Activated T-cell treated with anti-CD3 and anti-CD28 coated beads, Interleukin-2, amount 50 U/mL, for 1 hour (primary cell): ENCODE data around the gene TTC39C.

Experiments used
- DNase-seq: peaks from one replicate; pipeline ENCODE4 v3.0.0-alpha.2; 2020

TTC39C gene

DNA sequence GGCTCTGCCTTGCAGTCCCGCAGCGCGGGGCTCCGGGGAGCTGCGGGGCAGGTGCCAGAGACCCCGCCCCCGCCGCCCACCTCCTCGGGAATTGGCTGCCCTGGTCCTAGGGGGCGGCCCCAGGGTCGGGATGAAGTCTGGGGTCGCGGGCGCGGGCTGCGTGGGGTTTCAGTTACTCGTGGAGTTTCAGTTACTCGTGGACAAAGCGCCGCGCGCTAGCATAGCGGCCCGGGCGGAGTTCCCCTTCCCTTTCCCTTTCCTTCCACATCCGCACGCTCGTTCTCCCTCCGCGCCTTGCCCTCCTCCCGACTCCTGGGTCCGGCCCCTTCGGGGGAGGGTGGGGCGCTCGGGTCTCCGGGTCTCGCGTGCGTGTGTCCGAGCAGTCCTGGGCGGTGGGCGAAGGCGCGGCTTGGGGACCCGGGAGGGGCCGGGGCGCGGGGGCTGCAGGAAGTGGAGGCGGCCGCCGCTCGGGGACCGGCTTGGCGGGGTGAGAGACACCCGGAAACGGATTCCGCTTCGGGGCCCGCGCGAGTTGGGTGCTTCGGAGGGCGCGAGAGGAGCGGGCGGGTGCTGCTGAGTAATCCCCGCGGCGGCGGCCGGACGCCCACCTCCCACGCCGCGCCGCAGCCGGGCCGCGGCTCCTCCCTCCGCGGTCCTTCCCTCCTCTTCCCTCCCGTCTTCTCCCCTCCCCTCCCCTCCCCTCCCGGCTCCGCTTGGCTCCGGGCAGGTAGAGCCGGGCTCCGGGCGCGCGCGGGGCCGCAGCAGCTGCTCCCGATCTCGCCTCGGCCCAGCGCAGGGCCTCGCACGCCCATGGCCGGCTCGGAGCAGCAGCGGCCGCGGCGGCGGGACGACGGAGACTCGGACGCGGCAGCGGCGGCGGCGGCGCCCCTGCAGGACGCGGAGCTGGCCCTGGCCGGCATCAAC lies at the start of gene TTC39C:
TSS of gene TTC39C (plus strand) at position 693 of the 924 bp plus-strand sequence. CDS start at position 811, 118 bp downstream.
- peak; percentile 83 for DNase-seq

DNA sequence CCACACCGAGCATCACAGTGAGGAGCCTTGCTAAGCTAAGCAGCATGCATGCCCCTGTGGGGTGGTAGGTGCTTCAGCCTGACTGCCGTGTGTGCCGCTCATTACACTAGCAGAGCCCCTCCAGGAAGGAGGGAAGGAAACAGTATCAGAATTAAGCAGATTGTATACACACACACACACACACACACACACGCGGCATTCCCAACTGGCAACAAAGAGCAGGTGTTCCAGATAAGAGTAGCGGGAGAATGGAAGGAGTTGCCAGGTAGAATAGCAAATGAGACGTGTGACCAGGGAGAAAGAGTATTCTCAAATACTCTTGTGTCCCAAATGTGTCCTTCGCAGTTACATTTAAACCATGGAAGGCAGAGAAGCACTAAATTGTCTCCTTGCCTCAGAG lies 47.6 kb upstream of the TTC39C start:
- no peak for DNase-seq

GRCh38 chr18:23967321-23968089 lies 47.0 kb upstream of the TTC39C start:
- DNase-seq = peak; percentile 33

DNA sequence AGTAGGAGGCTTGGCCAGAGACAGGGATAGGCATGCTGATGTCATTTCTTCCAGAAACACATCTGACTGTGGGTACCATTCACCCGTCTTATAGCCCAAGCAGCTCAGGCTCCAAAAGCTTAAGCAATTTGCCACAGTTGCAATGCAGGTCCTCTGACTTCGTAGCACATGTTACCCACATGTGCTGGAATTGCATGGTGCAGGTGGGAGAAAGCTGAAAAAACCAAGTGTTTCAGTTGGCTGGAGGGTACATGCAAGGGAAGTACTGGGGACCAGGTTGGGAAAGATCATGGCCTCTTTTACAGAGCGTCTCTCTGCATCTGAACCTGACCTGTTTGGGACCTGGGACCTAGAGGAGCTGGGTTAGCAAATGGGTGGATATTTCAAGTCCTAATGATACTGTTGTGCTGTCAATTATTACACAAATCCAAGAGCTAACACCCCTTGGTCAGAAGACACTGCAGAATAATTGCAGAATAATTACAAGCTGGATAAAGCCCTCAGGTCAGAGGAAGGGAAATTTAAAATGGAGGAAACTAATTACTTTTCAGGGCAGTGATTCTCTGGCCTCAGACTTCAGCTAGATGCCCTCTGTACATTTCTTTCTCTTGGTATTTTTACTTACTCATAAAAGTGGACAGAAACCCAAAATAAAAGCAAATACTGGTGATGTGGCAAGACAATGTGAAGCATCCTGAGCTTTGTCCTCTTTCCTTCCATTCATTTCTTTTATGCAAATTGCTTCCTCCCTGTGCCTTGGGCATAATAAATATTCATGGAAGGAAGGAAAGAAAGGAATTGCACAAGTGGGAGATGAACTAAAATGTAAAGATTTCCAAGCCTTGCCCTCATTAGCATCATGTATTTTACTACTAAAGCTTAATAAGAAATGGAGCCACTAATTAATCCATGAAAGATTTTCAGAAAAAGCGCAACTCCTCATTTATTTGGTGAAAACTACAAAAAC lies 45.6 kb upstream of the TTC39C start:
- DNase-seq = no peak

GRCh38 chr18:23969664-23970063 lies 44.9 kb upstream of the TTC39C start:
- no peak for DNase-seq

GRCh38 chr18:23970161-23971096 lies 44.1 kb upstream of the TTC39C start:
- peak; percentile 64 for DNase-seq

DNA sequence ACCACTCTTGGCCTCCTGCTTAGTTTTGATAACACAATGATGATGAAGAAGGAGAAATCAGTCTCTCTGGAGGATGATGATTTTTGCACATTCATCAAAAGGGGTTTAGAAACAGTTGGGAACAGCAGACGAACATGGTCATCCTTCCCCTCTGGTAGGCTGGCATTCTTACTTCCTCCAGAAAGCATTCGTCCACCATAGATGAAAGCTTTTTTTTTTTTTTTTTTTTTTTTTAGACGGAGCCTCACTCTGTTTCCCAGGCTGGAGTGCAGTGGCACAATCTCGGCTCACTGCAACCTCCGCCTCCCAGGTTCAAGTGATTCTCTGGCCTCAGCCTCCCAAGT lies 43.5 kb upstream of the TTC39C start:
- no peak for DNase-seq

DNA sequence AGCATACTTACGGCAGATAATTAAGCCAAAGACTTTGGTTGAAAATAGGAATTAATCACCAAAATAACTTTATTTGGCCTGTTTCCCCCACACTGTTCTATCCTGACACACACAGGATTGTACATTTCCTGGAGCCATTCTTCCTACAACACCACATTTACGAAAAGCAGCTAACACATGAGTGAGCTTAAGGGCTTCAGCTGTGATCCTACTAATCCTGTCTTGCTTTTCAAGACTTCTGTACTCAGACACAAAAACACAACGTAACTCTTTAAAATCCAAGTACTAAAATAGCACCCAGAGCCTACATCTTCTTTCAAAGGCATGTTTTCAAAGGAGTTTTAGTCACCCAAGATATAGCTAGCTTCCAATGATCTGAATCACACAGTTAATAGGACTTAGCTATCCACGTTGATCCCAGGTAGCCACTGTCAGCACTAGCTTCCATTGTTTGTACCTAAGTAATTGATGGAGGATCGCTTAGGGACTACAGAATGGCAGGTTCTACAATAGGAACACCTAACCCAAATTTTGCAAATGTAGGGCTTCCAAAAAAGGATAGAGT lies 42.8 kb upstream of the TTC39C start:
- no peak for DNase-seq

DNA sequence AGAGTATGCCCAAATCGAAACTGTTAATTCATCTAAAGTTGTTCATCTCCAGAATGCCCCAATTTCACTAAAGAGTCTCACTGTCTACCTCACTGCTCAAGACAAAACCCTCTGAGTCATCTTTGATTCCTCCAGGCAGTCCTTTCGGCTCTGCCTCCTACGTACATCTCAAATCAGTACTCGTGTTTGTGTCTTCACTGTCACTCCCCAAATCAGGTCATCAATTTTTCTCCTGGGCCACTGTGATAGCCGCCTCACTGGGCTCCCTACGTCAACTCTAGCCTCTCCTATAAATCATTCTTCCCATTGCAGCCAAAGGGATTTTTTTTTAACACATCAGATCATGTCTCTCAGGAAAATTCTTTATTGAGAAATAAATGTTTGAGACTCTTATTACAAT lies 42.1 kb upstream of the TTC39C start:
- DNase-seq = no peak

GRCh38 chr18:23977103-23977502 lies 37.5 kb upstream of the TTC39C start:
- DNase-seq = no peak

DNA sequence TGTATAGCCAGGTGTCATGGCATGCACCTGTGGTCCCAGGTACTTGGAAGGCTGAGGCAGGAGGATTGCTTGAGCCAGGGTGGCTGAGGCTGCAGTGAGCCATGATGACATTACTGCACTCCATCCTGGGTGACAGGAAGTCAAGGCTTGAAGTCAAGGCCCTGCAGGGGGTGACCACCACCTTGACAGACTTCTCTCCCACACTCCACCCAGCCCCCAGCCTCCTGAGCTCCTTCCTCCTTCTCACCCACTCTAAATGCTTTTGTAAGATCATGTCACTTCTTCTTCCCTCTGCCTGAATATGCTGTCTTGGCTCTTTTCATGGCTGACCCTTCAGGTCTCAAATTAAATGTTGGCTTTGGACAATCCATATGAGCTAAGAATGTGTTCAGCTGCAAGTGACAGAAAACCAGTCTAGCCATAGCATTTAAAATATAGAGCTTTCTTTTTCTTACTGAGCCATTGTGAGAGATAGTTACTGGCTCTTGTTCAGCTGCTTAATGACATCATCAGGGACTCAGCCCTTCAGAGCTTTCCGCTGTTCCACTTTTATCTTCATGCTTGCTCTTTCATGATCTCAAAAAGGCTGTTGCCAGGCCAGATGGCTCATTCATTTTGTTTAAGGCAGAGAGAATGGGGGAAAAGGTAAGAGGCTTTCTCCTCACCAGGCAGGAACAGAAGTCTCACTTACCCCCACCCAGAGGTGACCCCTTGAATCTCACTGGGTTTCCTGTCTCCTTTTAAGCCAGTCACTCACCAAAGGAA lies 36.7 kb upstream of the TTC39C start:
- DNase-seq = no peak

- no peak for DNase-seq
Observed at GRCh38 chr18:23981369-23981980, 33.1 kb upstream of the TTC39C start.

GRCh38 chr18:23982155-23983079 lies 32.1 kb upstream of the TTC39C start:
- no peak for DNase-seq

DNA sequence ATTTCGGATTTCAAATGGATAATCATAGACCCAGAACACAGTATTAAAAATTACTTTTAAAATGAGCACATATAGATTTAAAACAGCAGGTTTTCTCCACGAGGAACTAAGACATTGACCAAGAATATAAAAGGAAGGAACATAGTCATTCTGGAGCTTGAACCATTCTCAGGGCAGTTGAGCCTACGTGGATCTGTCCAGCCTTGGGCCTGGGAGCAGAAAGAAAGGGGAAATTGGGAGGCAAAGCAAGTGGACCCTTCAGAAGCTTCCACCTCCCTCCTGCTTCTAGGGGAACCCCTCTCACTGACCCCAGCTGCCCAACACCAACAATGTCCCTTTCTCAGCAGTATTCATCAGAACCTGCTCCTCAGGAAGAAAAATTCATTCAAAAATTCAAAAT lies 31.4 kb upstream of the TTC39C start:
- DNase-seq = no peak

DNA sequence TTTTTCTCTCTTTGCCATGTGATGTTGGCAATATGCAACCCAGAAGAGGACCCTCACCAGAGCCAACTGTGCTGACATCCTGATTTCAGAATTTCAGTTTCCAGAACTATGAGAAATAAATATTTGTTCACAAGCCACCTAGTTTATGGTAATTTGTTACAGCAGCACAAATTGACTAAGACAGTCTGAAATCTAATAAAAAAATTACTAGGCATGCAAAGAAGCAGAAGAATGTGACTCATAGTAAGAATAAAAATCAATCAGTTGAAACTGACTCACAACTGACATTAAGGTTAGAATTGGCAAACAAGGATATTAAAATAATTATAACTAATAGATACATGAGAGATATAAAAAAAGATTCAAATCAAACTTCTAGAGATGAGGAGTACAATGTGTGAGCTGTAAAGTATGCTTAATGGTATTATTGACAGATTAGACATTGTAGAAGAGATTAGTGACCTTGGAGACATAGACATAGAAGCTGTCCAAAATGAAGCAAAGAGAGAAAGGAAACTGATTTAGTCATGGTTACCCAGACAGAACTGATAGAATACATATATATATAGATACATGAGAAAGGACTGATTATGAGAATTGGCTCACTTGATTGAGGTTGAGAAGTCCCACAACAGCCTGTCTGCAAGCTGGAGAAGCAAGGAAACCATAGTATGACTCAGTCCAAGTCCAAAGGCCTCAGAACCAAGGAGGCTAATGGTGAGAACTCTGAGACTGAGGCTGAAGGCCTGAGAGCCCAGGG lies 27.8 kb upstream of the TTC39C start:
- DNase-seq = no peak

GRCh38 chr18:23990474-23991410 lies 23.8 kb upstream of the TTC39C start:
- no peak for DNase-seq
